ENCODE results near the gene TMEM165. TPM values are rescaled to one million over a fixed set of nuclear protein-coding genes. Genes with fewer than 3 reads are reported as not detected.
A peak's percentile ranks its signal among the peaks of the same experiment; 100 is the strongest.

The TMEM165 gene
- total and polyA plus RNA-seq, 5 donors from 2014 or later, result 34.5 to 50.1 (median 44.0) TPM

- Mint-ChIP-seq H3K27ac (no peak overlapping the region), H3K36me3 (no peaks in the 10 kb centered on the region), H3K4me1 (no peaks in the 10 kb centered on the region), H3K4me3 (peak overlapping the region in 1 of 4 donors; percentile 23), H3K9me3 (peaks cover 0 to 2% (median 0%) of the 10 kb centered on the region in 7 donors), H3K27me3 (no peaks in the 10 kb centered on the region)
- no peaks in the 10 kb centered on the region for H3K27me3 ChIP-seq (ENCODE audit: control insufficient read depth, insufficient read depth, low read length)
- DNase-seq (no peak), ATAC-seq (ENCODE audit: low read depth in 2 of 2) (no peak)
- no peak overlapping the region for H3K4me3 ChIP-seq (ENCODE audit: low read depth, low read length)
- no peaks in the 10 kb centered on the region for H3K36me3 ChIP-seq (ENCODE audit: control insufficient read depth, insufficient read depth, low read length)
- H3K9me3 ChIP-seq (ENCODE audit: control insufficient read depth in 2 of 2, low read length in 2 of 2), result no peaks in the 10 kb centered on the region
- no peaks in the 10 kb centered on the region for H3K4me1 ChIP-seq (ENCODE audit: control insufficient read depth, insufficient read depth, low read length, poor library complexity, severe bottlenecking)
- no peak overlapping the region for H3K27ac ChIP-seq (ENCODE audit: insufficient read depth, low read length, poor library complexity, severe bottlenecking)
Observed at GRCh38 chr4:55385201-55385649, 10.5 kb upstream of the TMEM165 start.

- peak in 1 of 3 donors; percentile 39 for DNase-seq
- H3K4me3 Mint-ChIP-seq, result no peak overlapping the region
- Histone ChIP-seq H3K36me3 (ENCODE audit: control insufficient read depth, insufficient read depth, low read length) (no peaks in the 10 kb centered on the region), H3K27ac (ENCODE audit: insufficient read depth, low read length, poor library complexity, severe bottlenecking) (no peak overlapping the region), H3K9me3 (ENCODE audit: control insufficient read depth in 2 of 2, low read length in 2 of 2) (no peaks in the 10 kb centered on the region), H3K4me1 (ENCODE audit: control insufficient read depth, insufficient read depth, low read length, poor library complexity, severe bottlenecking) (no peaks in the 10 kb centered on the region), H3K4me3 (ENCODE audit: low read depth, low read length) (no peak overlapping the region), H3K27me3 (ENCODE audit: control insufficient read depth, insufficient read depth, low read length) (no peaks in the 10 kb centered on the region)
- H3K27ac Mint-ChIP-seq, result no peak overlapping the region
- peaks cover 0 to 2% (median 0%) of the 10 kb centered on the region in 7 donors for H3K9me3 Mint-ChIP-seq
- ATAC-seq (ENCODE audit: low read depth in 2 of 2), result no peak
- H3K4me1 Mint-ChIP-seq, result no peaks in the 10 kb centered on the region
- no peaks in the 10 kb centered on the region for H3K27me3 Mint-ChIP-seq
- no peaks in the 10 kb centered on the region for H3K36me3 Mint-ChIP-seq
Observed at GRCh38 chr4:55386073-55386472, 9.7 kb upstream of the TMEM165 start.

DNA sequence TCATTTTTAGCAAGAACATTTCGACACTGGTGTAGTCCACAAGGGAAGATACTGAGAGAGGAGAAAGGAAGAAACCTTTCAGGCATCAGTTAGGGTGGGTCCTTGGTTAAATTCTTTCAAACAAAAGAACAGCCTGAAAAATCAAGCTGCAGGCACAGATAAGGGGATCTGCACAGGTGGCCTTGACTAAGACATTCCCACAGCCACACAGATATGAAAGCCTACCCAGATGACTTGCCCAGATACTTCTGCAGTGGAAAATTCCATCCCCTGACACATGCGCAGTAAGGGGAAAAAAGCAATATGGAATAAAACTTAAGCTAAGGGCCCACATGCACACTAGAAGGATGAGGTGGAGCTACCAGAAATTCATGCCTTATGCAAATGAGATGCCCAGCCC, 8.9 kb upstream of the TMEM165 start:
- no peak for ATAC-seq (ENCODE audit: low read depth in 2 of 2)
- Histone ChIP-seq H3K27me3 (ENCODE audit: control insufficient read depth, insufficient read depth, low read length) (no peaks in the 10 kb centered on the region), H3K4me1 (ENCODE audit: control insufficient read depth, insufficient read depth, low read length, poor library complexity, severe bottlenecking) (no peaks in the 10 kb centered on the region), H3K36me3 (ENCODE audit: control insufficient read depth, insufficient read depth, low read length) (no peaks in the 10 kb centered on the region), H3K4me3 (ENCODE audit: low read depth, low read length) (no peak overlapping the region), H3K9me3 (ENCODE audit: control insufficient read depth in 2 of 2, low read length in 2 of 2) (no peaks in the 10 kb centered on the region), H3K27ac (ENCODE audit: insufficient read depth, low read length, poor library complexity, severe bottlenecking) (no peak overlapping the region)
- Mint-ChIP-seq H3K36me3 (no peaks in the 10 kb centered on the region), H3K27me3 (no peaks in the 10 kb centered on the region), H3K4me1 (no peaks in the 10 kb centered on the region), H3K4me3 (no peak overlapping the region), H3K27ac (no peak overlapping the region), H3K9me3 (peaks cover 0 to 2% (median 0%) of the 10 kb centered on the region in 7 donors)
- DNase-seq, result no peak

DNA sequence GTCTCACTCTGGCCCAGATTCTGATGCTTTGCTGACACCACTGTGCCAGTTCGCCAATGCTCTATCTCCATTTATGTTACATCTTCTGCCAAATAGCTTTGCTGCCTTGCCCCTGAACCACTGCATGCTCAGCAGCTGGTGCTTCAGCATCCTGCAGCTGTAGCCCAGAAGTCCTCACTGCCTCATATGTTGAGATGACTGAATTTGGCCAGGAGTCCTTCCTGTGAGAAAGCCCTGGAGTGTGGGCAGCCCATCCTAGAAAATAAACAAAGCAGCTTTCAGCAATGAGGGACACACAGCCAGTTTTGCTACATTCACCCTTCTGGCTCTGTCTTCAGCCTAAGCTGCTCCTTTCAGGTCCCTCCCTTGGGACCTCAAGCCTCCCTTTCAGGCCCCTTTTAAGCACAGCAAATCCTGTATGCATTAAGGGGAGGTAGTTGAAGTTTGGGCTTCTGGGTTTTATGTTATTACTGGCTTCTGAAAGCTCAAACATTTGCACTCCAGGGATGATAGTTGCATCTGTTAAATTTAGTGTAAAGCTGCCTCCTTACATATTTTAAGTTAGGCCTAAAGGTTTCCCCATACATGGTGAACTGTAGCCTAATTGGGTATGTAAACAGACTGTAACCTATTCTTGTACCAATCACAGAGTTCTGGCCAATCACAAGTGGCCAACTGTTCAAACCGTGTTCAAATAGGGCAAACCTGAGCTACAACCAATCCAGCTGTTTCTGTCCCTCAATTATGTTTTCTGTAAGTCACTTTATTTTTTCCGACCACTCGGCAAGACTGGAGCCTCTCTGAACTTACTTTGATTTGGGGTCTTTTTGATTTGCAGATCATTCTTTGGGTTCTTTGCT, 2.1 kb upstream of the TMEM165 start:
- Mint-ChIP-seq H3K27me3 (peaks cover 5% of the 10 kb centered on the region), H3K4me3 (peak overlapping the region in 3 of 4 donors; percentile 10 to 98 (median 13)), H3K9me3 (peaks cover 0 to 2% (median 0%) of the 10 kb centered on the region in 7 donors), H3K27ac (peak overlapping the region in 2 of 3 donors; percentile 68 to 98), H3K4me1 (peaks cover 12 to 35% (median 25%) of the 10 kb centered on the region in 4 donors), H3K36me3 (no peaks in the 10 kb centered on the region)
- Histone ChIP-seq H3K4me1 (ENCODE audit: control insufficient read depth, insufficient read depth, low read length, poor library complexity, severe bottlenecking) (peaks cover 27% of the 10 kb centered on the region), H3K4me3 (ENCODE audit: low read depth, low read length) (no peak overlapping the region), H3K9me3 (ENCODE audit: control insufficient read depth in 2 of 2, low read length in 2 of 2) (no peaks in the 10 kb centered on the region), H3K36me3 (ENCODE audit: control insufficient read depth, insufficient read depth, low read length) (no peaks in the 10 kb centered on the region), H3K27ac (ENCODE audit: insufficient read depth, low read length, poor library complexity, severe bottlenecking) (no peak overlapping the region), H3K27me3 (ENCODE audit: control insufficient read depth, insufficient read depth, low read length) (no peaks in the 10 kb centered on the region)
- DNase-seq, result no peak
- no peak for ATAC-seq (ENCODE audit: low read depth in 2 of 2)

- Mint-ChIP-seq H3K4me3 (peak overlapping the region; percentile 95 to 98 (median 97)), H3K9me3 (peaks cover 0 to 2% (median 0%) of the 10 kb centered on the region in 7 donors), H3K27ac (peak overlapping the region; percentile 97 to 100 (median 98)), H3K4me1 (peaks cover 19 to 44% (median 32%) of the 10 kb centered on the region in 4 donors), H3K27me3 (peaks cover 5% of the 10 kb centered on the region), H3K36me3 (peaks cover 7% of the 10 kb centered on the region)
- Histone ChIP-seq H3K4me3 (ENCODE audit: low read depth, low read length) (peak overlapping the region; percentile 74), H3K27me3 (ENCODE audit: control insufficient read depth, insufficient read depth, low read length) (no peaks in the 10 kb centered on the region), H3K9me3 (ENCODE audit: control insufficient read depth in 2 of 2, low read length in 2 of 2) (no peaks in the 10 kb centered on the region), H3K4me1 (ENCODE audit: control insufficient read depth, insufficient read depth, low read length, poor library complexity, severe bottlenecking) (peaks cover 38% of the 10 kb centered on the region), H3K36me3 (ENCODE audit: control insufficient read depth, insufficient read depth, low read length) (no peaks in the 10 kb centered on the region), H3K27ac (ENCODE audit: insufficient read depth, low read length, poor library complexity, severe bottlenecking) (peak overlapping the region; percentile 90)
- ATAC-seq (ENCODE audit: low read depth in 2 of 2) (no peak), DNase-seq (no peak)
Observed at GRCh38 chr4:55395218-55395528, 584 bp upstream of the TMEM165 start.

GRCh38 chr4:55396308-55397125, 760 bp downstream of the TMEM165 start:
- Histone ChIP-seq H3K36me3 (ENCODE audit: control insufficient read depth, insufficient read depth, low read length) (no peaks in the 10 kb centered on the region), H3K27me3 (ENCODE audit: control insufficient read depth, insufficient read depth, low read length) (no peaks in the 10 kb centered on the region), H3K9me3 (ENCODE audit: control insufficient read depth in 2 of 2, low read length in 2 of 2) (no peaks in the 10 kb centered on the region), H3K4me3 (ENCODE audit: low read depth, low read length) (peak overlapping the region; percentile 95), H3K4me1 (ENCODE audit: control insufficient read depth, insufficient read depth, low read length, poor library complexity, severe bottlenecking) (peaks cover 38% of the 10 kb centered on the region), H3K27ac (ENCODE audit: insufficient read depth, low read length, poor library complexity, severe bottlenecking) (peak overlapping the region; percentile 90)
- peak in 1 of 2 donors; percentile 3 for ATAC-seq (ENCODE audit: low read depth in 2 of 2)
- H3K27me3 Mint-ChIP-seq, result peaks cover 5% of the 10 kb centered on the region
- peaks cover 0 to 2% (median 0%) of the 10 kb centered on the region in 7 donors for H3K9me3 Mint-ChIP-seq
- peaks cover 30 to 56% (median 42%) of the 10 kb centered on the region in 4 donors for H3K4me1 Mint-ChIP-seq
- peak overlapping the region; percentile 87 to 98 (median 94) for H3K4me3 Mint-ChIP-seq
- peak; percentile 25 to 41 (median 26) for DNase-seq
- H3K27ac Mint-ChIP-seq, result peak overlapping the region; percentile 60 to 90 (median 89)
- peaks cover 7% of the 10 kb centered on the region for H3K36me3 Mint-ChIP-seq

- peaks cover 30 to 56% (median 42%) of the 10 kb centered on the region in 4 donors for H3K4me1 Mint-ChIP-seq
- no peaks in the 10 kb centered on the region for H3K36me3 ChIP-seq (ENCODE audit: control insufficient read depth, insufficient read depth, low read length)
- H3K9me3 Mint-ChIP-seq, result peaks cover 0 to 2% (median 0%) of the 10 kb centered on the region in 7 donors
- H3K4me3 Mint-ChIP-seq, result peak overlapping the region; percentile 87 to 98 (median 90)
- H3K27me3 Mint-ChIP-seq, result peaks cover 5% of the 10 kb centered on the region
- H3K27ac ChIP-seq (ENCODE audit: insufficient read depth, low read length, poor library complexity, severe bottlenecking), result peak overlapping the region; percentile 55
- H3K27me3 ChIP-seq (ENCODE audit: control insufficient read depth, insufficient read depth, low read length), result no peaks in the 10 kb centered on the region
- DNase-seq (no peak), ATAC-seq (ENCODE audit: low read depth in 2 of 2) (no peak)
- no peaks in the 10 kb centered on the region for H3K9me3 ChIP-seq (ENCODE audit: control insufficient read depth in 2 of 2, low read length in 2 of 2)
- peak overlapping the region; percentile 95 for H3K4me3 ChIP-seq (ENCODE audit: low read depth, low read length)
- peak overlapping the region; percentile 48 to 90 (median 89) for H3K27ac Mint-ChIP-seq
- H3K36me3 Mint-ChIP-seq, result peaks cover 7% of the 10 kb centered on the region
- peaks cover 38% of the 10 kb centered on the region for H3K4me1 ChIP-seq (ENCODE audit: control insufficient read depth, insufficient read depth, low read length, poor library complexity, severe bottlenecking)
Observed at GRCh38 chr4:55397126-55397436, 1.3 kb downstream of the TMEM165 start.
